ENCODE measurements around the gene RIT2.

DNA sequence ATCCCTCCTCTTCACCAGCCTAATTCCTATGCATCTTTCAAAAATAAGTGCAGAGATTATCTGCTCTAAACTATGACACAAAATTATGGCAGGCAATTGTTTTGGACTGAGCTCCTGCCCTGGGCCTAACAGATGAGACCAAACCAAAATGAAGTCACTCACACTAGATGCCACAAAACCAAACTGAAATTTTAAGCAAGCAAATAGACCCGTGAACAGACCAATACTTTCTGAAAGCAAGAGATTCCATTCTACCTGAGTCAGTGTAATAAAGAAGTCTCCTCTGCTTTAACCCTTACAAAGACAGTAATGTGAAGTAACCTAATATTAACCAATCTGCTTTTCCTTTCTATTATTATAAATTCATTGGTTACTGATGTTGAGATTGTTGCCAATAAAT is 84.3 kb downstream of the RIT2 start:
- TF ChIP-seq, protein P1, sequence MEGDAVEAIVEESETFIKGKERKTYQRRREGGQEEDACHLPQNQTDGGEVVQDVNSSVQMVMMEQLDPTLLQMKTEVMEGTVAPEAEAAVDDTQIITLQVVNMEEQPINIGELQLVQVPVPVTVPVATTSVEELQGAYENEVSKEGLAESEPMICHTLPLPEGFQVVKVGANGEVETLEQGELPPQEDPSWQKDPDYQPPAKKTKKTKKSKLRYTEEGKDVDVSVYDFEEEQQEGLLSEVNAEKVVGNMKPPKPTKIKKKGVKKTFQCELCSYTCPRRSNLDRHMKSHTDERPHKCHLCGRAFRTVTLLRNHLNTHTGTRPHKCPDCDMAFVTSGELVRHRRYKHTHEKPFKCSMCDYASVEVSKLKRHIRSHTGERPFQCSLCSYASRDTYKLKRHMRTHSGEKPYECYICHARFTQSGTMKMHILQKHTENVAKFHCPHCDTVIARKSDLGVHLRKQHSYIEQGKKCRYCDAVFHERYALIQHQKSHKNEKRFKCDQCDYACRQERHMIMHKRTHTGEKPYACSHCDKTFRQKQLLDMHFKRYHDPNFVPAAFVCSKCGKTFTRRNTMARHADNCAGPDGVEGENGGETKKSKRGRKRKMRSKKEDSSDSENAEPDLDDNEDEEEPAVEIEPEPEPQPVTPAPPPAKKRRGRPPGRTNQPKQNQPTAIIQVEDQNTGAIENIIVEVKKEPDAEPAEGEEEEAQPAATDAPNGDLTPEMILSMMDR (IDR thresholded peaks at IDR 0.05; ENCODE audit: low read length) = no peak
- no peak for TF ChIP-seq EZH2 (IDR thresholded peaks at IDR 0.05; ENCODE audit: borderline replicate concordance, low read length)

Measured in OCI-LY1 (cell line).